Measurements from ENCODE around the gene SERGEF.
"Not testable (repeated sequence)": the region's sequence is repeated elsewhere in the genome, so short reads cannot be mapped to it uniquely, and the experiment has no call there.

Gene SERGEF

DNA sequence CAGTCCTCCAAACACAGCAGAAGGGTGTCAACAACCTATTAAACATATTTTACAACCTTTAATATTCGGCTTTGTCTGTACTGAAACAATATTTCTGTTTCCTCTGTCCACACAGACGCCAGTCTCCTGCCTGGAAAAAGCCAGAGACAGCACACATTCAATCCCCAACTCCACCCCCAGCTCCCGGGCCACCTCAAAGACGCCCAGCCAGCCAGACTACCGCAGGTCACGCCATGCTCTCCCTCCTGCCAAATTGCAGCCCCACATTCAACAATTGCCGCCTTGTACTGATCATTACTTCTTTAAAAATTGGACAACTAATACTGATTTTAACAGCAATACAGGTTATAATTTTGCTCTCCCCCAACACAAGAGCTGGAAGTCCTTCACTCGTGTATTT lies 1.2 kb downstream of the SERGEF start:
- Mint-ChIP-seq H3K27ac (peak overlapping the region; percentile 75), H3K27me3 (no peaks in the 10 kb centered on the region), H3K4me1 (ENCODE audit: low read depth) (peaks cover 42% of the 10 kb centered on the region), H3K36me3 (ENCODE audit: low read depth) (peaks cover 2% of the 10 kb centered on the region), H3K9me3 (no peaks in the 10 kb centered on the region), H3K4me3 (peak overlapping the region; percentile 92)

DNA sequence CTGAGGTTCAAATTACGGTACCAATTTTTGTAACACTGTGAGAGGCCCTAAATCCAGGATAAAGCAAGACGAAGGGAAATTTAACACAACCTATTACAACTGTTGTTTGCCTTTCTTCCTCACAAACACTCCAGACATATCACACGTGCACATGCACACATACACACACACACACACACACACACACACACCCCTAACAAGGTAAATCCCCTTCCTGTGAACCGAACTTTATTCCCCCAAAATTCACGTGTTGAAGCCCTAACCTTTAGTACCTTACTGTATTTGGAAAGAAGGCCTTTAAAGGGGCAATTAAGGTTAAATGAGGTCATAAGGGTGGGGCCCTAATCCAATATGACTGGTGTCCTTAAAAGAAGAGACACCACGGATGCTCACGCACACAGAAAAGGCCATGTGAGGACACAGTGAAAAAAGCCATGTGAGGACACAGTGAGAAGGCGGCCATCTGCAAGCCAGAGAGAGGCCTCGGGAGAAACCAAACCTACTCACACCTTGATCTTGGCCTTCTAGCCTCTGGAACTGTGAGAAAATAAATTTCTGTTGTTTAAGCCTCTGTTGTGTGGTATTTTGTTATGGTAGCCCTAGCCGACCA lies 1.8 kb downstream of the SERGEF start:
- Mint-ChIP-seq H3K9me3 (no peaks in the 10 kb centered on the region), H3K4me1 (ENCODE audit: low read depth) (peaks cover 42% of the 10 kb centered on the region), H3K27ac (peak overlapping the region; percentile 75), H3K36me3 (ENCODE audit: low read depth) (peaks cover 5% of the 10 kb centered on the region), H3K4me3 (peak overlapping the region; percentile 92), H3K27me3 (no peaks in the 10 kb centered on the region)

DNA sequence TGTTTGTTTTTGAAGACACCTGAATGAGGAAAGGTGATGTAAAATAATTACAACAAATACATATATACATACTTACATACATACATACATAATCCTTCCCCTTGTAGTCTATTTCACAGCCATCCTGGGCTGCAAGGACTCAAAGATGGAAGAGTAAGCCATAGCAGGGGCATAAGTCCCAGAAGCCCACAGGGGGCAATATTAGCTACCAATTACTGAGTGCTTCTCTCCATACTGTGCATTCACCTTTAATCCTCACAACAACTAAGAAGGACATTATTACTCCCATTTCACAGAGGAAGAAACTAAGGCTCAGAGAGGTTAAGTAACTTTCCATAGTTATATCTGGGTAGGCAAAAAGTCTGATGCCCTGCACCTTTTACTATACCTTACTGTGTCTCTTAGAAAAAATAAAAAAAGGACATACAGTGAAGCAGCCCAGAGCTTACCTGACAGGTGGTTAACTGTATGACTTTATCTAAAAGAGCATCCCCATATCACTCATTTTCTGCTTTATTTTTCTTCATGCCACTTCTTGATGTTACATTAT lies 2.7 kb downstream of the SERGEF start:
- Mint-ChIP-seq H3K36me3 (ENCODE audit: low read depth) (peaks cover 13% of the 10 kb centered on the region), H3K4me1 (ENCODE audit: low read depth) (peaks cover 39% of the 10 kb centered on the region), H3K27me3 (no peaks in the 10 kb centered on the region), H3K9me3 (no peaks in the 10 kb centered on the region), H3K27ac (no peak overlapping the region), H3K4me3 (no peak overlapping the region)

DNA sequence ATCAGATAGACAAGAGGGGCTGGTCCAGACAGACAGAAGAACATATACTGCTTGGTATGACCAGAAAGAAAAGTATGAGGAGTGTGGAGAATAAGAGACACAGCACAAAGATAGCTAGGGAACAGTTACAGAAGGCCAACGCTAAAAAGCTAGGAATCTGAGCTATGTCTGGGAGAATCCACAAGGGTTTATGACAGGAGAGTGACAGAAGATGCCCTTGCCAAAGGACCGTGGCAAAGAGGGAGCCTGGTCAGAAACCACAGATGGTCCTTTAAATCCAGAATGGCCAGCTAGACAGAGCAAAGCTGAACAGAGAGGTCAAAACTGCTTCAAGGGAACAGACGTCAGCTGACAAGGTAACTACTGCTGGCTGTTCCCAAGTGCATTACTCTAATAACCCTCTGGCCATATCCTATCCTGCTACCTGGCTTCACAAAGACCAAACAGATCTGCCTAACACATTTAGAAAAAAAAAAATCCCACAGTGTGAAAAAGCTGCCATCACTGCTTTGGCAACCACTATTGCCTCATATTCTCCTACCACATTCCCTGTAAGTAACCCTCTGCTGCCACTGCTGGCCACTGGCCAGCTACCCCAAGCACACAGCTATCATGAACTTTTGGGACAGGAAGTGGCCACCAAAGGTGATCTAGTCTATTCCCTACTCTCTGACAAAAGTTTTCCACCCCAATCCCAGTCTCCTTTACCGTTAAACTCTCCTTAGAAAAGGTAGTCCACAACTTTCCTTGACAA lies 7.3 kb downstream of the SERGEF start:
- H3K4me1 Mint-ChIP-seq (ENCODE audit: low read depth) = peaks cover under 1% of the 10 kb centered on the region
- no peak overlapping the region for H3K27ac Mint-ChIP-seq
- H3K4me3 Mint-ChIP-seq = no peak overlapping the region
- no peaks in the 10 kb centered on the region for H3K9me3 Mint-ChIP-seq
- H3K36me3 Mint-ChIP-seq (ENCODE audit: low read depth) = peaks cover 30% of the 10 kb centered on the region
- H3K27me3 Mint-ChIP-seq = no peaks in the 10 kb centered on the region

DNA sequence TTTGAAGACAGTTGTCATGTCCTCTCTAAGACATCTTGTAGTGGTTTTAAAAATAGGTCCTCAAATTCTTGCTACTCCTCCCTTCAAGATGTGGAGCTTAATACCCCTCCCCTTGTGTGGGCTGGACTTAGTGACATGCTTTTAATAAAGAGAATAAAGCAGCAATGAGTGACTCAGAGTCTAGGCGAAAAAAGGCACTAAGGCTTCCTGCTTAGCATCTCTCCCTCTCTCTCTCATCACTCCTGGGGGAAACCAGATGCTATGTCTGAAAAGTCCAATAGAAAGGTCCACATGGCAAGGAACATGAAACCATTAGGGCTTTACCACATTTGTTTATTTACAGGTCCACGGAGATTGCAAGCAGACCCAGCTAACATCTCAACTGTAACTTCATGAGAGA lies 11.7 kb downstream of the SERGEF start:
- no peaks in the 10 kb centered on the region for H3K9me3 Mint-ChIP-seq
- H3K4me3 Mint-ChIP-seq = no peak overlapping the region
- H3K27ac Mint-ChIP-seq = no peak overlapping the region
- H3K4me1 Mint-ChIP-seq (ENCODE audit: low read depth) = no peaks in the 10 kb centered on the region
- H3K27me3 Mint-ChIP-seq = no peaks in the 10 kb centered on the region
- peaks cover 53% of the 10 kb centered on the region for H3K36me3 Mint-ChIP-seq (ENCODE audit: low read depth)

DNA sequence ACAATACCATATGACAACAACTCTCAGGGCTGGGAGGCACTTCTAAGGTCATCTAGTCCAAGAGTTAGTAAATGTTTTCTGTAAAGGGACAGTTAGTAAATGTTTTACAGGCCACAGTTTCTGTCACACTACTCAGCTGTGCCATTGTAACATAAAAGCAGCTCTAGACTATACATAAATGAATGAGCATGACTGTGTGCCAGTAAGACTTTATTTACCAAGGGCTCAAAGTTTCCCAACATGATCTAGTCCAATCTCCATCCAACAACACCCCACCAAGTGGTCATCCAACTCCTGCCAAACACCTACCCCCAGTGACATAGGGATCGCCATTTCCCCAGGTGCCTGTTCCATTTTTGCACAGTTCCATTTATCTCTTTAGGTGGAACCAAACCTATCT lies 12.1 kb downstream of the SERGEF start:
- no peaks in the 10 kb centered on the region for H3K4me1 Mint-ChIP-seq (ENCODE audit: low read depth)
- H3K36me3 Mint-ChIP-seq (ENCODE audit: low read depth) = peaks cover 56% of the 10 kb centered on the region
- no peak overlapping the region for H3K4me3 Mint-ChIP-seq
- H3K27me3 Mint-ChIP-seq = no peaks in the 10 kb centered on the region
- H3K27ac Mint-ChIP-seq = no peak overlapping the region
- no peaks in the 10 kb centered on the region for H3K9me3 Mint-ChIP-seq

DNA sequence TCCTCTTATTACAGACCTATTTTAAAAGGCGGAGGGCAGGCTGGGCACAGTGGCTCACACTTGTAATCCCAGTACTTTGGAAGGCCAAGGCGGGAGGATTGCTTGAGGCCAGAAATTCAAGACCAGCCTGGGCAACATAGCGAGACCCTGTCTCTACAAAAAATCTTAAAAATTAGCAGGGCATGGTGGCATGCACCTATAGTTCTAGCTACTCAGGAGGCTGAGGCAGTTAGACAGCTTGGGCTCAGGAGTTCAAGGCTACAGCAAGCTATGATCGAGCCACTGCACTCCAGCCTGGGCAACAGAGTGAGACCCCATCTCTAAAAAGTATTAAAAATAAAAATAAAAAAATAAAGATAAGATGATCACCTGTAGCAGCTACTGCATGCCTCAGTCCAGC lies 12.7 kb downstream of the SERGEF start:
- not testable (repeated sequence) for H3K4me3 Mint-ChIP-seq; H3K4me1 Mint-ChIP-seq (ENCODE audit: low read depth); H3K27ac Mint-ChIP-seq; H3K9me3 Mint-ChIP-seq; H3K27me3 Mint-ChIP-seq
- H3K36me3 Mint-ChIP-seq (ENCODE audit: low read depth) = peaks cover 54% of the 10 kb centered on the region

DNA sequence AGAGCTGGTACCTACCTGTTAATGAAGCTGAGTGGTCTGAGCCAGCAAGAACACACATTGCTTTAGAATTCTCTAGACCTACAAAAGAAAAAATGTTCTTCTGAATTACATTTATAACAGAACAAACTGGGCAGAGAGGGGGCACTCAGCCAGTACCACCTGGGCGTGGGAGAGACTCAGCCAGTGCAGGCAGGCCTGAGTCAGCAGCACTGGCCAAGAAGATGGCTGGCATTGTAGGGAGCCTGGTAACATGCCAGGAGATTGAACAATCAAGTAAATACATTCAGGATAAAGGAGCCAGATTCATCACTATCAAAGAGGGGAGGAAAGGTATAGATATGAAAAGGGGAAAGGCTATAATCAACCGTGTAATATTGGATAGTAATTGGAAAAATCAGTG lies 19.9 kb downstream of the SERGEF start:
- H3K27ac Mint-ChIP-seq = no peak overlapping the region
- no peaks in the 10 kb centered on the region for H3K4me1 Mint-ChIP-seq (ENCODE audit: low read depth)
- peaks cover 41% of the 10 kb centered on the region for H3K36me3 Mint-ChIP-seq (ENCODE audit: low read depth)
- no peak overlapping the region for H3K4me3 Mint-ChIP-seq
- H3K27me3 Mint-ChIP-seq = no peaks in the 10 kb centered on the region
- no peaks in the 10 kb centered on the region for H3K9me3 Mint-ChIP-seq

DNA sequence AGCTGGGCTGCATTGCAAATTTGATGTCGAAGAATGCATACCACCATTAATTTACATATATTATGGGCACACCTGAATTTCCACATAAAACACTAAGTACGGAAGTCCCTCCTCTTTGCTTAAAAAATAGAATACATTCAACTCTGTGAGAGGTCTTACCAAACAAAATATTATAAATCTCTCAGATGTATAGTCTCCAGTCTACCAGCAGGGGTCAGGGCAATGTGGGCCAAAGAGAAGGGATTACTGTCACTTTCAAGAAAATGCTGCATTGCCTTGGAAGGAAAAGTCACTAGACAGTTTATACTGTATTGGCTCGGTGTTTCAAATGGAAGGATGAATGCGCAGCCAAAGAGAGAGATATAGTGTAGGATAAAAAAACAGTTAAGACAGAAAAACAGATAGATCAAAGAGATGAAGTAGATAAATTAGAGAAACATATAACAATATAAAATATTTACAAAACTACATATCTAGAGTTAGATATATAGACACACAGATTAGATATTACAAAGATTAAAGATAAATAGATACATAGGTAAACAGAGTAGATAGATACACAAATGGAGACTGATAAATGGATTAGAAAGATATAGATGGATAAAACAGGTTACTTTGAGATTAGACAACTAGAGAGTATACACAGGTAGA lies 20.9 kb downstream of the SERGEF start:
- Mint-ChIP-seq H3K27me3 (no peaks in the 10 kb centered on the region), H3K36me3 (ENCODE audit: low read depth) (peaks cover 41% of the 10 kb centered on the region), H3K4me1 (ENCODE audit: low read depth) (no peaks in the 10 kb centered on the region), H3K9me3 (no peaks in the 10 kb centered on the region), H3K27ac (no peak overlapping the region), H3K4me3 (no peak overlapping the region)

DNA sequence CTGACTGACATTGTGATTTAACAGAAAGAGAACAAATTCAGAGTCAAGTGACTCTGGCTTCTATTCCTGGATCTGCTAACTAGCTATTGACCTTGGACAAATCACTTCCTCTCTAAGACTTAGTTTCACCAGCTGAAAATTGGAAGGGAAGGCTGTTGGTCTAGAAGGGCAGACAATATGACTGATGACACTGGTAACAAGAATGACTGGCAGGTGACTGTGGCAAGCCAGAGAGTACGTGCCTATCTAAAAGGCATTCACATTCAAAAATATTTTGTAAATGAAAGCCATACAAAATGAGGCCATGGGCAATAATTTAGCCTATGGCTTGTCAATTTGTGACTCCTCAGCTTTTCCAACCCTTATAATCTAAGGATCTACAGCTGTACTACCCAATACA lies 23.5 kb downstream of the SERGEF start:
- Mint-ChIP-seq H3K4me3 (no peak overlapping the region), H3K27me3 (no peaks in the 10 kb centered on the region), H3K36me3 (ENCODE audit: low read depth) (peaks cover 48% of the 10 kb centered on the region), H3K27ac (no peak overlapping the region), H3K4me1 (ENCODE audit: low read depth) (no peaks in the 10 kb centered on the region), H3K9me3 (no peaks in the 10 kb centered on the region)

DNA sequence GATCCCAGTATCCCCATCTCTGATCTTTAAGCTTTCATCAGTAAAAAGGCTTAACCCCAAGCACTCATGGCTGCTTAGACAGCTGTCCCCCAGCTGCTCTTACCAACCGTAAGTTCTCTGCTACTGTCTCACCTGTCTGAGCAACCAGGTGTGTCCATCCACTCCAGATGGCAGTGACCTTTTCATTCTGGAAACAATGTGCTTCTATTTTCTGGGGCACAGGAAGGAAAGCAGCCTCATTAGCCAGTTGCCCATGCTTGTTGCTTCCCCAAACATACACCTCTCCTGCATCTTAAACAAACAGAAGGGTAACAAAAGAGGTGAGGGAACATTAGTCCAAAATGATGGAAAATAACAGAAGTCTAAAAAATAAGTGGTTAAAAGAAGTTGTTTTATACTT lies 24.4 kb downstream of the SERGEF start:
- Mint-ChIP-seq H3K9me3 (no peaks in the 10 kb centered on the region), H3K27me3 (no peaks in the 10 kb centered on the region), H3K36me3 (ENCODE audit: low read depth) (peaks cover 56% of the 10 kb centered on the region), H3K27ac (no peak overlapping the region), H3K4me1 (ENCODE audit: low read depth) (no peaks in the 10 kb centered on the region), H3K4me3 (no peak overlapping the region)

DNA sequence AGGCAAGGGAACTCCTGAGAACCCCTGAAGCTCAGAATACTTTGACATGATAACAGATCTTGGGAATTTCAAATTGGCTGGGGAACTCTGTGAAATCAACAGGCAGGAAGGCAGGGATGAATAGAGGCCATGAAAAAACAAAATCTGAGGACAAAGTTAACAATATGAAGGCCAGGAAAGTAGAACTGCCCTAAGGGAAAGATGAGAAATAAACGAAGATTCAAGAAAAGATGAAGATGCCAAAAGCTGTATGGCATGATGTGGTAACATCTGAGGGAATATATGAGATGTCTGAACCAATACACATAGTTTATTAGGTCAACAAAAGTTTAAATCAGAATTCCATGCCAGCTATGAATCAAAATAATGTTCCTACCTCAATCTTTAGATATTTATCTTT lies 25.0 kb downstream of the SERGEF start:
- Mint-ChIP-seq H3K9me3 (no peaks in the 10 kb centered on the region), H3K4me3 (no peak overlapping the region), H3K27ac (no peak overlapping the region)

DNA sequence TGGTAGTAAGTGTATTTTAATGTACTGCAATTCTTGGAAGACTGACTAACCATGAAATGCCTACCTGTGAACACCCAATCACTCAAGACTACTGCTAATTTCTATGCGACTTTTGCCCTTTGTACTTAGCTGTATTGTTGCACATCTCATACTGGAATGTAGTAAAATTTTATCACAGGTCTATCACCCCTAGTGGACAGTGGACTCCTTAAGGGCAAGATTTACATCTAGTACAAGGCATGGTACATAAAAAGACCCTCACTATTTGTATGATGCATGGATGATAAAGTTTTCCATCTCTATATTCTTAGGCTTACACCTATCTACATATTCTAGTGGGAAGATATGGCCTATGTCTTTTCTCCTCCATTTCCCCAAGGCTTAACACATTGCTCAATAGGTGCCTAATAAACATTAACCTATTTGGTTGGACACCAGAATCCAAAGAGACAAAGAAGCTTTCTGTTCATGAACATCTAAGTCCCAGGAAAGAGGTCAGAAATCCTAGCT lies 26.1 kb downstream of the SERGEF start:
- H3K9me3 Mint-ChIP-seq = no peaks in the 10 kb centered on the region
- H3K4me3 Mint-ChIP-seq = no peak overlapping the region
- H3K36me3 Mint-ChIP-seq (ENCODE audit: low read depth) = peaks cover 48% of the 10 kb centered on the region
- H3K27ac Mint-ChIP-seq = no peak overlapping the region
- no peaks in the 10 kb centered on the region for H3K4me1 Mint-ChIP-seq (ENCODE audit: low read depth)
- no peaks in the 10 kb centered on the region for H3K27me3 Mint-ChIP-seq

More for the DNA sequence above, 25.0 kb downstream of the SERGEF start:
- peaks cover 53% of the 10 kb centered on the region for H3K36me3 Mint-ChIP-seq (ENCODE audit: low read depth)
- no peaks in the 10 kb centered on the region for H3K4me1 Mint-ChIP-seq (ENCODE audit: low read depth)
- H3K27me3 Mint-ChIP-seq = no peaks in the 10 kb centered on the region

DNA sequence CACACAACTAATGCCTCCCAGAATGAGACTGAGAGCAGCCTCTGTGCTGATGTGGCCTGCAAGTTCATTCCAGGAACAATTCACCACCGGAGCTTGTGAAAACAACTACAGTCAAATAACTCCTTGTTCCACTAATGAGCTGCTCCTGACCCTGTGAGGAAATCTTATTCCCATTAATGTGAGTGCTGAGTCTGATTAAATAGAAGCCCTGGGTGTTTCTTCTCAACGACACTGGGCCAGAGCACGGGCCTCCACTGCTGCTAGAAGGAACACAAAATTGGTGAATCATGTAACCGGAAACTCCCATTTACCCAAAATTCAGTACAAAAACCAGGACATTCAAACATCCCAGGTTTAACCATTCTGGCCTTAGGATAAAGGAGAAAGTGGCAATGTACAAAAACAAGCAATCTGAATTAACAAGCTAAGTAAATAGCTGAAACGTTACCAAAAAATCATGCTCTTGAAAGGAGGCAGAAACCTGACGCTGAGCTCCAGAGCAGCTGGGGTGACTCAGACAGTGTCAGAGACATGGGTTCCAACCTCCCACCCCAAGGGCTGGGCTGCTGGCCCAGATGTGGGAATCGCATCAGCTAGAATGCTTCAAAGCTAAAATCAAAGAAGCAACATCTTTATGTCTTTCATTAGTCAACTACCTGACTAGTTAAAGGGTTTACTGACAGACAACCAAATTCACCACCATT lies 26.7 kb downstream of the SERGEF start:
- Mint-ChIP-seq H3K27me3 (no peaks in the 10 kb centered on the region), H3K36me3 (ENCODE audit: low read depth) (peaks cover 45% of the 10 kb centered on the region), H3K27ac (no peak overlapping the region), H3K4me1 (ENCODE audit: low read depth) (no peaks in the 10 kb centered on the region), H3K9me3 (no peaks in the 10 kb centered on the region), H3K4me3 (no peak overlapping the region)

DNA sequence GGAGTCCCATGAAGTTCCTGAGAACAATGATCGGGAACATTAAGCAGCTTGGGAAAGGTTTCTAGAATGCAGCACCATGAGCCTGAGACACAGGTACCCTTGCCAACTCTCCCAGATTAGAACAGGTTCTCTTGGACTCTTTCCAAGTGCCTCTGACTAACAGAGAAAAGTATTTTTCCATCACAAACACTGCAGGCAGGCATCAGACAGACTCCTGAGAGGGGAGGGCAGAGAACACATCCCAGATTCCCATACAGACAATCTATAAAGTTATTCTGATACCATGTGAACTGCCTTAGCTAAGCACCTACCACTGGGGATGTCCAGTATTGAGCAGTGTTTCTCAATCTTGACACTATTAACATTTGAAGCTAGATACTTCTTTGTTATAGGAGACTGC lies 27.3 kb downstream of the SERGEF start:
- Mint-ChIP-seq H3K27me3 (no peaks in the 10 kb centered on the region), H3K27ac (no peak overlapping the region), H3K4me1 (ENCODE audit: low read depth) (no peaks in the 10 kb centered on the region), H3K9me3 (no peaks in the 10 kb centered on the region), H3K36me3 (ENCODE audit: low read depth) (peaks cover 45% of the 10 kb centered on the region), H3K4me3 (no peak overlapping the region)
